ENCODE measurements around the gene LCP2. TPM values are rescaled to one million over a fixed set of nuclear protein-coding genes. Genes with fewer than 3 reads are reported as not detected.

LCP2 gene
- total RNA-seq, 1 donor from 2014 or later = 10.2 TPM

GRCh38 chr5:170216257-170216864, 81.2 kb downstream of the LCP2 start:
- peak; percentile 52 for DNase-seq

- DNase-seq = no peak
Measured at GRCh38 chr5:170211575-170212334, 85.8 kb downstream of the LCP2 start.

- DNase-seq = no peak
Measured at GRCh38 chr5:170206958-170207357, 90.6 kb downstream of the LCP2 start.

- no peak for DNase-seq
Measured at GRCh38 chr5:170206216-170206615, 91.4 kb downstream of the LCP2 start.

- no peak for DNase-seq
Measured at GRCh38 chr5:170204202-170204601, 93.4 kb downstream of the LCP2 start.

GRCh38 chr5:170202117-170202516, 95.5 kb downstream of the LCP2 start:
- no peak for DNase-seq

GRCh38 chr5:170201311-170201710, 96.3 kb downstream of the LCP2 start:
- DNase-seq = no peak

GRCh38 chr5:170200876-170201275, 96.7 kb downstream of the LCP2 start:
- DNase-seq = no peak

Other genes with a start within 250 kb of the LCP2 start
- gene FOXI1, start 191.9 kb downstream of the LCP2 start, total RNA-seq = 0.10 TPM
- not detected for gene C5orf58, start 64.8 kb downstream of the LCP2 start, total RNA-seq
- 0.20 TPM for gene KCNMB1, start 91.6 kb upstream of the LCP2 start, total RNA-seq
- 2.5 TPM for gene KCNIP1, start 206.2 kb upstream of the LCP2 start, total RNA-seq